RWPE2 (cell line): ENCODE measurements around the gene ZNF579.

Source experiments
- ATAC-seq: fragments of 200-7000 bp; cut with Tn5 transposase; 3 replicates; pipeline ENCODE4 v1.9.1; 2021; ENCODE audit warnings: low read depth
- DNase-seq: peaks from one replicate; pipeline ENCODE4 v3.0.0-alpha.2; 2020; ENCODE audit warnings: low spot score
- H3K27ac ChIP-seq: fragments of 450-650 bp; 2 replicates; pipeline ENCODE4 v1.5.1; 2017; ENCODE audit warnings: mild to moderate bottlenecking; ENCODE audit not compliant: poor library complexity, severe bottlenecking
- H3K27me3 ChIP-seq: fragments of 250-450 bp; sonication (Bioruptor Pico); 2 replicates; pipeline ENCODE4 v1.5.1; 2021; ENCODE audit warnings: mild to moderate bottlenecking, moderate library complexity; ENCODE audit not compliant: insufficient read depth, poor library complexity, severe bottlenecking
- H3K36me3 ChIP-seq: fragments of 250-450 bp; sonication (Bioruptor Pico); 2 replicates; pipeline ENCODE4 v1.5.1; 2020; ENCODE audit warnings: low read depth, mild to moderate bottlenecking, moderate library complexity
- H3K4me1 ChIP-seq: fragments of 250-450 bp; sonication (Bioruptor Pico); 2 replicates; pipeline ENCODE4 v1.5.1; 2021; ENCODE audit warnings: mild to moderate bottlenecking, moderate library complexity; ENCODE audit not compliant: insufficient read depth, poor library complexity, severe bottlenecking
- H3K4me3 ChIP-seq: fragments of 250-450 bp; sonication (Bioruptor Pico); 2 replicates; pipeline ENCODE4 v1.5.1; 2021; ENCODE audit warnings: mild to moderate bottlenecking, moderate library complexity; ENCODE audit not compliant: severe bottlenecking
- H3K9me3 ChIP-seq: fragments of 250-450 bp; sonication (Bioruptor Pico); 2 replicates; pipeline ENCODE4 v1.5.1; 2021; ENCODE audit warnings: mild to moderate bottlenecking, moderate library complexity; ENCODE audit not compliant: severe bottlenecking
- TF ChIP-seq, protein P1 (sequence below): fragments of 450-650 bp; IDR thresholded peaks from one replicate; pipeline ENCODE4 v1.5.1; 2017; ENCODE audit warnings: mild to moderate bottlenecking, moderate library complexity; ENCODE audit not compliant: poor library complexity, severe bottlenecking

Gene ZNF579

DNA sequence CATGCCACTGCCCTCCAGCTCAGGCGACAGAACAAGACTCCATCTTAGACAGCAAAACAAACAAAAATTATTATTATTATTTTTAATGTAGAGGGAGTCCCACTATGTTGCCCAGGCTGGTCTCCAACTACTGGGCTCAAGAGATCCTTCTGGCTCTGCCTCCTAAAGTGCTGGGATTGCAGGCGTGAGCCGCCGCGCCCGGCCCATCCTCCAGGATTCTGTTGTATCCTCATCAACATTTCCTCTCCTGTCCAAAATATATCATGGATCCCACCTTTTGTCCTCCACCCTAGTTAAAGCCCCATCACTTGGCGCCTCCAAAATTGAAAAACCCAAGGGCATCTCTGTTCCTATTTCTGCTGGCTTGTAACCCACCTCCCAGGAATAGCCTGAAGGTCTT lies 42.5 kb upstream of the ZNF579 start:
- DNase-seq (no peak), ATAC-seq (no peak)
- Histone ChIP-seq H3K36me3 (no peaks in the 10 kb centered on the region), H3K27ac (no peak overlapping the region), H3K9me3 (no peaks in the 10 kb centered on the region), H3K4me3 (no peak overlapping the region), H3K27me3 (no peaks in the 10 kb centered on the region), H3K4me1 (peaks cover 4% of the 10 kb centered on the region)
- TF ChIP-seq, protein P1, sequence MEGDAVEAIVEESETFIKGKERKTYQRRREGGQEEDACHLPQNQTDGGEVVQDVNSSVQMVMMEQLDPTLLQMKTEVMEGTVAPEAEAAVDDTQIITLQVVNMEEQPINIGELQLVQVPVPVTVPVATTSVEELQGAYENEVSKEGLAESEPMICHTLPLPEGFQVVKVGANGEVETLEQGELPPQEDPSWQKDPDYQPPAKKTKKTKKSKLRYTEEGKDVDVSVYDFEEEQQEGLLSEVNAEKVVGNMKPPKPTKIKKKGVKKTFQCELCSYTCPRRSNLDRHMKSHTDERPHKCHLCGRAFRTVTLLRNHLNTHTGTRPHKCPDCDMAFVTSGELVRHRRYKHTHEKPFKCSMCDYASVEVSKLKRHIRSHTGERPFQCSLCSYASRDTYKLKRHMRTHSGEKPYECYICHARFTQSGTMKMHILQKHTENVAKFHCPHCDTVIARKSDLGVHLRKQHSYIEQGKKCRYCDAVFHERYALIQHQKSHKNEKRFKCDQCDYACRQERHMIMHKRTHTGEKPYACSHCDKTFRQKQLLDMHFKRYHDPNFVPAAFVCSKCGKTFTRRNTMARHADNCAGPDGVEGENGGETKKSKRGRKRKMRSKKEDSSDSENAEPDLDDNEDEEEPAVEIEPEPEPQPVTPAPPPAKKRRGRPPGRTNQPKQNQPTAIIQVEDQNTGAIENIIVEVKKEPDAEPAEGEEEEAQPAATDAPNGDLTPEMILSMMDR: no peak

DNA sequence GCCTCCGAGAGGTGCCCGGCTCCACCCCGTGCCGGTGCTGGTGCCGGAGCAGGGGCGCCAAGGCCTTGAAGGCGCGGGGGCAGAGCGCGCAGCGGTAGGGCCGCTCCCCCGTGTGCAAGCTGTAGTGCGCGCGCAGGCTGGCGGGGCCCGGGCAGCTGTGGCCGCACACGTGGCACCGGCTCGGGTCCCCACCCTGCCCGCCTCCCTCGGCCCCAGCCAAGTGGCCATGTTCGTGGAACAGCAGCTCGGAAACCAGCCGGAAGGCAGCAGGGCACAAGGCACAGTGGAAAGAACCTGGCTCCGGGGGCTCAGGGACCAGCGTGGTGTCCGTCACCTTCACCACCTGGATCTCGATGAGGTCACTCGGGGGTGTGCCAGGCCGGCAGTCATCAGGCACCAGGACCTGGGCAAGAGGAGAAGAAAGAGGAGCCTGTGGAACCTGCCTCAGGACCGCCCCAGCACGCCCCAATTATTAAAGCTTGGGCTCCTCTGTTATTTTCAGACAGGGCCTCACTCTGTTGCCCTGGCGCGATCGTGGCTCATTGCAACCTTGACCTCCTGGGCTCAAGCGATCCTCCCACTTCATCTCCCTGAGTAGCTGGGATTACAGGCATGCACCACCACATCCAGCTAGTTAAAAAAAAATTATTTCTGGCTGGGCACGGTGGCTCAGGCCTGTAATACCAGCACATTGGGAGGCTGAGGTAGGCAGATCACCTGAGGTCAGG lies 41.8 kb upstream of the ZNF579 start:
- Histone ChIP-seq H3K27ac (no peak overlapping the region), H3K9me3 (no peaks in the 10 kb centered on the region), H3K4me3 (no peak overlapping the region), H3K27me3 (no peaks in the 10 kb centered on the region), H3K4me1 (peaks cover 4% of the 10 kb centered on the region), H3K36me3 (peaks cover 4% of the 10 kb centered on the region)
- DNase-seq (no peak), ATAC-seq (no peak)
- TF ChIP-seq, protein P1: no peak

DNA sequence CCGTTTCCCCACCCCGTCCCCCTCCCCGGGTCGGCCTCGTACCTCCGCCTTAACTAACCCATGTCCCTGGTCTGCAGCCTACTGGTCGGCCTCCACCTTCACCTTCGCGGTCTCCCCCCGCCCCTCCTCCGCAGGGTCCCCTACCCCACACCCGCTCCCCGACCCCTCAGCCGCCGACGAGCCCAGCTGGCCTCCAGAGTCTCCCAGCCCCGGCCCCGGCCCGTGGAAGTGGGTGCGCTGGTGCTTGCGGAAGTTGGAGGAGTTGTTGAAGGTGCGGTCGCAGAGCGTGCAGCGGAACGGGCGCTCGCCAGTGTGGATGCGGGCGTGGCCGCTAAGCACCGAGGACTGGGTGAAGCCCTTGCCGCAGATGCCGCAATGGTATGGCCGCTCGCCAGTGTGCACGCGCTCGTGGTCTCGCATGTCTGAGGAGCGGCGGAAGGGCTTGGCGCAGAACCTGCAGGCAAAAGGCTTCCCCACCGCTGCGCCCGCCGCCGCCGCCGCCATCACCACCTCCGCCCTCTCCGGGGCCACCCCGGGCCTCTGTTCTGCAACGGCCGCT lies 41.1 kb upstream of the ZNF579 start:
- Histone ChIP-seq H3K4me1 (peaks cover 4% of the 10 kb centered on the region), H3K27ac (no peak overlapping the region), H3K9me3 (no peaks in the 10 kb centered on the region), H3K27me3 (no peaks in the 10 kb centered on the region), H3K4me3 (no peak overlapping the region), H3K36me3 (peaks cover 8% of the 10 kb centered on the region)
- TF ChIP-seq, protein P1: no peak
- ATAC-seq: no peak
- no peak for DNase-seq

DNA sequence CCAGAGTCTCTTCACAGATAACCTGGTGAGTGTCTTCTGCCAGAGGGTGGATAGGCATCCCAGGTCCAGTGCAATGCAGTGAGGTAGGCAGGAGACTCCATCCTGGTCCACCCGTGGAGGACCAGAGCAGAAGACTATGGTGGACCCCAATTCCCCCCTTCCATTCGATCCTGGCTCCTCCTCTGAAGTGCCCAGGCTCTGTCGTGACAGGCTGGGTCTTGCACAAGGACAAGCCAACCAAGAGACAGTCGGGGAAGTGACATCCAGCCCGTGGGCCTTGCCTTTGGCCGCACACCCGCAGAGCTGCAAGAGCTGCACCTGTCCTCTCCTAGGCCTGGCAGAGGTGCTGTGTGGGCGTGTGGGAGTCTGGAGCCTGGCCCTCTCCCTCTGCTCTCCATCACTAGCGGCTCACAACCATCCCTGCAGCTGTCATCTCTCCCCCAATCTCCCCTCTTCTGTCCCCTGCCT lies 40.6 kb upstream of the ZNF579 start:
- no peak for DNase-seq
- Histone ChIP-seq H3K9me3 (no peaks in the 10 kb centered on the region), H3K4me1 (peaks cover 4% of the 10 kb centered on the region), H3K4me3 (no peak overlapping the region), H3K36me3 (peaks cover 13% of the 10 kb centered on the region), H3K27me3 (no peaks in the 10 kb centered on the region), H3K27ac (no peak overlapping the region)
- ATAC-seq: no peak
- TF ChIP-seq, protein P1: no peak
